GM13976 (cell line): Measurements from ENCODE around the gene MLLT6.

Source experiments
- DNase-seq: peaks from one replicate; pipeline ENCODE4 v3.0.0; 2012; ENCODE audit warnings: low spot score
- CTCF ChIP-seq: IDR thresholded peaks from 2 replicates; pipeline ENCODE4 v1.5.1; 2012; ENCODE audit warnings: borderline replicate concordance, mild to moderate bottlenecking; ENCODE audit not compliant: insufficient read depth; ENCODE audit errors: extremely low read depth, missing control alignments, control extremely low read depth
- in situ Hi-C: fragments of 300-500 bp; cut with MboI; formaldehyde crosslinking; loops from one replicate; pipeline ENCODE4 v1.12.0; 2022; ENCODE audit warnings: low sequenced_read_pairs, mixed read lengths, inconsistent platforms; ENCODE audit not compliant: unreplicated experiment

The MLLT6 gene

GRCh38 chr17:38671939-38672720 lies 32.9 kb upstream of the MLLT6 start:
- TF ChIP-seq CTCF = no peak
- in situ Hi-C loops = no loop called here
- DNase-seq = no peak

- in situ Hi-C loops = no loop called here
- DNase-seq = no peak
- no peak for TF ChIP-seq CTCF
Observed at GRCh38 chr17:38672788-38673706, 32.0 kb upstream of the MLLT6 start.

- no peak for DNase-seq
- peak; percentile 31 for TF ChIP-seq CTCF
- in situ Hi-C loops = no loop called here
Observed at GRCh38 chr17:38673707-38674013, 31.4 kb upstream of the MLLT6 start.

GRCh38 chr17:38674014-38674748 lies 30.9 kb upstream of the MLLT6 start:
- in situ Hi-C loops = no loop called here
- no peak for DNase-seq
- TF ChIP-seq CTCF = no peak

GRCh38 chr17:38674749-38675615 lies 30.1 kb upstream of the MLLT6 start, which contains the start of gene EPOP:
TSS of gene EPOP (minus strand) at chr17:38674957. CDS start at chr17:38674495, 462 bp downstream.
- TF ChIP-seq CTCF = no peak
- DNase-seq = peak; percentile 94
- in situ Hi-C loops = loop anchor here (5.0 kb wide), 1 partner anchor 67 kb away; no protein-coding TSS in a partner anchor
